Suppressor macrophage (primary cell): Measurements from ENCODE around the gene ARHGEF40.

Experiments
- DNase-seq, 4 experiments: peaks; one replicate each; pipeline ENCODE4 v3.0.0-alpha.2; 2020 to 2022

The ARHGEF40 gene

DNA sequence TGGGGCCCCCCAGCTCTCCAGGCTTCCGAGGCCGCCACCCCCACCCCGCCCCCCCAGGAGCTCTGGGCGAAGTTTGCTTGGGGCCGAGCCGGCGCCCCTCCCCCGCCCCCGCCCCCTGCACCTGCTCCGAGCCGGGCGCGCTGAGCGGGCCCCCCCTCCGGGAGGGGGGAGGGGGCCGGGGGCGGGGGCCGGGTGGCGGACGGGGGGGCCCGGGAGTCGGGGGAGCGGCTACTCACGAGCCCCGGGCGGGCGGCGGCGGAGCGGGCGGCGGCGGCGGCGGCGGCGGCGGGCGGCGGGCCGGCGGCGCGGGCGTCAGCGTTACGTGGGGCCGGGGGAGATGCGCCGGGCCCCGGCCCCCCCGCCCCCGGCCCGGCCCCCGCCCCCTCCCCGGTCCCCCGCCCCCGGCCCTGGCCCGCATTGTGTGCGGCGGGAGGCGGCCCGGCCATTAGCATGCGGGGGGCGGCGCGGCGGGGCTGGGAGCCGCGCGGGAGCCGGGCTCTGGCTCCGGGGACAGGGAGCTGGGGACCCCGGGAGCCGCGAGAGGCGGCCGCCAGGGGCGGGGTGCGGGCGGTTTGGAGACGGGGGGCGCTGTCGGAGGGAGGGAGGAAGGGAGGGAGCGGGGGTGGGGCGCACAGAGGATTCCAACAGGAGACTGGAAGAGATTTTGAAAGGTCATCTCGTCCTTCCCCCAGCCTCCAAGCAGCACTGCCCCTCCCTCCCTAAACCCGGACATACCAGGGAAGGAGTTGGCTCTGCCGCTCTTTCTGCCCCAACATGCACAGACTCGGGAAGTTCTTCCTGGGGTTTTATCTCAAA lies 28.2 kb downstream of the ARHGEF40 start, which contains the start of gene ZNF219:
Gene ZNF219 (minus strand): TSS at position 580 of the 816 bp plus-strand sequence. CDS start 5,064 bp downstream, outside the sequence.
- peak in 3 of 4 experiments; percentile 50 to 69 (median 65) for DNase-seq

DNA sequence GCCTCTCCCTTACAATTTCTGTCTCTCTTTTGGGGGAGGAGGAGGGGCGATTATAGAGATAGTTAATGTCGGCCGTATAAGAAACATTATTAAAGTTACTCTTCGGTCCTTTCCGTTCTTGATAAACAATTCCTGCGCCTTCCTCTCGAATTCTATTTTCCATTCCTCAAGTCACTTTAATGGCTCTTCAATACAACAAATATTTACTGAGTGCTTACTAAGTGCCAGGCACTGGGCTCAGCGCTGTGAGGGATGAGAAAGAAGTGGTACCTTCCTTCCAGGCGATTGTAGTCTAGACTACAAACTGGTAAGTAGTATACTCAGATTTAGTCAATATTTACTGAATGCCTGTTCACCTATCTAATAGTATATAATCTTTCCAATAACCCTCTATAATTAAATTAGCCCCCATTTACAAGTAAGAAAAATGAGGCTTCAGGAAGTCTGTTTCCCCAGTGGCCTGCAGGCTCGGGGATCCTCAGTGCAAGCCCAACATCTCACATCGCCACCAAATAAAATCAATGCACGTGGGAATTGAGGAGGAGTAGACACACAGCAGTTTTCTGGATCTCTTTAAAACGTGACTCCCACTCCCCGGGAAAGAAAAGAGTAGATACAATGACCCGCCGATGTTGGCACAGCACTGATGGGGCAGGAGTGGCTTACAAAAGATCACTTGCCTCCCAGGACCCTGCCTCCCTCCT lies 28.9 kb downstream of the ARHGEF40 start:
- DNase-seq, result no peak

DNA sequence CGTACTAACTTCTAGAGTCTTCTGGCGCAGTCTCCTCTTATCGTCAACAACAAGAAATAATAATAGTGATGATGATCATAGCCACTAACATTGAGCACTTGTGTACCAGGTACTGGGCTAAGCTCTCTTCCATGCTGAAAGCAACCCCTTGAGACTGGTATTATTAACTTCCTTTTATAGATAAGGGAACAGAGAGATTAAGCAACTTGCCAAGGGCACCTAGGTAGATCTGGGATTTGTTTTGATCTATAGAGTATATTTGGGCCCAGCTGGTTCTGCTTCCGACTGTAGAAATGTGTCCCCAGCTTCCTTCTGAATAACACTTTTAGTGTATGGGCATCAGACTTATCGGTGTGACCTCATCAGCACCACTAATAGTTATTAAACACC lies 29.5 kb downstream of the ARHGEF40 start:
- DNase-seq, result no peak

DNA sequence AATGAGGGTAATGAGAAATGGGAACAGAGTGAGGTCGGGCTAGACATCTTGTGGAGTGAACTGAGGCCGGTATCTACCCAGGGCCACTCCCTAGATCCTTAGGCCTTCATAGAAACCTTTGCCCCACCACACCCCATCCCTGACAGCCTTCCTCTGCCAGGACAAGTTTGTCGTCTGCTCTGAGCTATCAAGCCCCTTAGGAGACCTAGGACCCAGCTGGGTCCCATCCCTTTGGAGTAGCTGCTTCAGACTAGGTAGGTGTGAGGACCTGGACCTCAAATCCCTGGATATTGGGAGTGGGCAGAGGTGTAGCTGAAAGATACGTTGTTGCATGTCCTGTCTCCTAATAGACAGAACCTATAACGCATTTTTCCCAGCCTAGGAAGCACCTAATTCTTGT lies 30.8 kb downstream of the ARHGEF40 start, which contains the start of gene TMEM253:
Gene TMEM253 (plus strand): TSS at position 136 of the 400 bp plus-strand sequence. CDS start 278 bp downstream, outside the sequence.
- DNase-seq, result no peak

DNA sequence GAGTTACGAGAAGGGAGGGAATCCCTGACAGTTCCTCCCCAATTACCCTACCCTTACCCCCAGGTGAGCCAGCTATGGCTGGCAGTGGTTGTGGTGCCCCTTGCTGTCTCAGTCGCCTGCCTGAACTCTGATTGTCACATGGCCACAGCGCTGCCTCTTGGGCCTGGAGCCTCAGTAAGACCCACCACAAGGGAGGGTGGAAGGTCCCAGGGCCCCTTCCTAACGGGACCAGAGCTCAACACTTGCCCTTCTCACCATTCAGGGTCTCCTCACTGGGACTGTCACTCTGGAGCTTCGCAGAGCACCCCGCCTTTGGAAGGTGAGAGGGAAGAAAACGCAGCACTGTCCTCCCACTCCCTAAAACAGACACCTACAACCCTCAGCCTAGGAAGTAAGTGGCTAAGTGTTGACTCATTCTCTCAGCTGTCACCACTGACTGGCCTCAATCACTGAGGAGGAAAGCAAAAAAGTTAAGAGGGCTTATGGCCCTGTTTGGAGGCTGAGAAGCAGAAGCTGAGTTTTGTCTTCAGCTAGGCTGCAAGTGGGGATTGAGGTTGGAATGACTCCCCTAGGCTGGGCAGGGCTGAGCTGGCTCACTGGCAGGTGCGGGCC lies 31.8 kb downstream of the ARHGEF40 start:
- DNase-seq, result peak in 3 of 4 experiments; percentile 36 to 49 (median 46)

DNA sequence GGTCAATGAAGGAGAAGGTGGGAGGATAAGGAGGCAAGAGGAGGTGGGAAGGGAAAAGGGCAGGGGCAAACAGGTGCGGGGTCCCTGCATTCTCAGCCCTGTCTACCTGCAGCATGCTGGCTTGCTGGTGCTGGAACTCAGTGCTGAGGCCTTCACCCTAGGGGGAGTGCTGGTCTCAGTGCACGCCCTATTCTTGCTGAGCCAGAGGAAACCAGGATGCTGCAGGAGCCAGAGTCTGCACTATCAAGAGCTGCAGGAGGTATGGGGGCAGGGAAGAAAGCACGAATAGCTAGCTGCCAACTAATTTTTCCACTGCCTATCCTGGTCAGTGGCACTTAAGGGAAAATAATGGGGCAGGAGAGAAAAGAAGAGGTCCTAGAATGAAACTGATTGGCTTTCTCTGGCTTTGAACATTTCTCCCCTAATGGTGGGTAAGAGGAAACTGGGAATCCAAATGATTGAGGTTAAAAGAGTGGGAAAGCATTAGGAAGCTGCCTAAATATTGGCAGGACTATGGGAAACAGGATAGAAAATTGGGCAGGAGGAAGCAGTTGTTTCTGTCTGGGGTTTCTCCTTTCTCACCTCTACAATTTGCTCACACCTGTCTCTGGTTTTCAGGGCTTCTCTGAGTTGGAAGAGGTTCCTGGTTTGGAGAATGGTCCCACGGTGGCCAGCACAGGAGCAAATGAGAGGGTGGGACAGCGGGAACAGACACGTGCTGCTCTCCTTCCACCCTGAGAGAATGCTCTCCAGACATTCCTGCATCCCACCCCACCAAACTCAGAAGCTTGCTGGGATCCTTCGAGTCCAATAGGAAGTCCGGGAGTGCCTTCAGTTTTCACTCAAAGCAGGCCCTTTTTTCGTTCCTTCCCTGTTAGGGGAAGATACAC lies 32.7 kb downstream of the ARHGEF40 start:
- DNase-seq, result no peak

DNA sequence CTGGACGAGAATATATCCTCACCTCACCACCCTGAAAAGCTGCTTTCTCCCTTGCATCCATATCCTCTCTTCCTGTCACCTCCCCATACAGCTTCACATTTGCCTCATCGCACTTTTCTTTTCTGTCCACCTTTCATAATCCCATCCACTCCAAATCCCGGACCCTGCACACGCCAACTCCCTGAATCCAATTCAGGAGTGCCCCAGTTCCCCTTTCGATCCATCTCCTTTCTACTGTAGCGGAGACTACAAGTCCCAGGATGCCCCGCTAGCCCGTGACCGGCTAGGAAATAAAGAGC lies 33.3 kb downstream of the ARHGEF40 start:
- no peak for DNase-seq

DNA sequence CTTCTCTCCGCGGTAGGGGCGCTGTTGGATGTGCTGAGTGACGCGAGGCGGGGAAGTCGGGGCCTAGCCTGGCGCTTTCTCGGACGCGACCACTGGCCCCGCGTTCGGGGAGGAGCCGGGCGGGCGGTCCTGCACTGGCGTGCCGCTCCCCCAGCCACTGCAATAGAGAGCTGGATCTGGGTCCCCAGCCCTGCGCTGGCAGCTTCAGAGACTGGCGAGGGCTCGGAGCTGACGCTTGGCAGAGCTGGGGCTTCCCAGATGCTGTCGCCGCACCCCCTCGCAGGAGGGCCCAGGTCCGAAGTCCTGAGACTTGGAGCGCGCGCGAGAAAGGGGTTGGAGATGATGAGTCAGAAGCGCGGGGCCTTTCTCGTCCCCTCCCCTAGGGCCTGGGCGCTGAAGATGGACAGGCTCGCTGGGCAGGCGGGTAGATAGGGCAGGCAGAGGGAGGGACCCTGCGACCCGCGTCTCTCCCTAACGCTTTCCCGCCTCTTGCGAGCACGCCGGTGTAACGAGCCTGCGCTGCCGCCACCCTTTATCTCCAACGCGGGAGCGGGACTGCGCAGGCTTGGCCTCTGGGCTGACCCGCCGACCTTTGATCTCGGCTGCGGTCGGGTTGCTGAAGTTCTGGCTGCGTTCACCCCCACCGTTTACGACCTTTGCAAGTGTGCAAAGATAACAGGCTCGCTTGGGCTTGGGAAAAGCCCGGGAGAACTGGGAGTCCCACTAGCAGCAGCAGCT lies 33.8 kb downstream of the ARHGEF40 start:
- peak; percentile 97 to 99 (median 98) for DNase-seq

DNA sequence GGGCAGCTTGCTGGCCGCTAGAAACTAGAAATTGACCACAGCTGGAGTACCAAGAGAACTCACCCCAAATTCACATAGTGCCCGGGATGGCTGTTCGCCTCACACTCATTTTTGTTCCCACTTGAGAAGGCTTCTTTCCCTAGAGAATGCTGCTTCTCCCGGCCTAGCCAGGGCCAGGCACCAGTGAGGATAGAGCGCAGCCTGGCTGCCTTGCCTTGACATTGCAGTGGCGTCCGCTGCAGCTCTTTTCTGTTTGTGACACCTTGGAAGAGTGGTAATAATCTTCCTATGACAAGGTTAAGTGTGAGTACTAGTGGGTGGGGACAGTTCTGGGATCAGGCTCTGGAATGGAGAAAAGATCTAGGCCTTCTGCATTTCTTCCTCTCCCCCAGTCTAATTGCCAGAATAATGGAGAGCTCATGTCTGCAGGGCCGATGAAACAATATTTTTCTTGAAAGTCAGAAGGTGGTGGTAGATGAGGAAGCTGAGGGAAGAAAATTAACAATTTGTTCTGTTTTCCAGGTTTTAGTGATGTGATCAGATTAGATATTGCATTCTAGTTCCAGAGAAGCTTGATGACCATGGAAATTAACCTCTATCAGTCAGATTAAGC lies 34.5 kb downstream of the ARHGEF40 start:
- DNase-seq, result peak; percentile 72 to 86 (median 80)

DNA sequence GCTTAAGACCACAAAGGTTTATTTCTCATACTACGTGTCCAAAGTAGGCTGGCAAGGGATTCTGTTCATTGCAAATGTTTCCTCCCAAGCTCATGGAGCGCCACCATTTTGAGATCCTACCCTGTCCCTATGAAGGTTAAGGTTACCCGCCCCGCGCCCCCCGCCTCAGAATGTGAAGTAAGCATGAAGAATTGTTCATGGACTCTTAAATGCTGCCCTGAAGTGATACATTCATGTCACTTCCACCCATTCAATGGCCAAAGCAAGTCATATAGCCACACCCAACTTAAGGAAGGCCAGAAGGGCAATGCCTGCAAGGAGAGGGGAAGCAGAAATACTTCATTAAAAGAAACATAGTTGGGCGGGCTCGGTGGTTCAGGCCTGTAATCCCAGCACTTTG lies 35.0 kb downstream of the ARHGEF40 start:
- DNase-seq, result peak in 2 of 4 experiments; percentile 21 to 42

DNA sequence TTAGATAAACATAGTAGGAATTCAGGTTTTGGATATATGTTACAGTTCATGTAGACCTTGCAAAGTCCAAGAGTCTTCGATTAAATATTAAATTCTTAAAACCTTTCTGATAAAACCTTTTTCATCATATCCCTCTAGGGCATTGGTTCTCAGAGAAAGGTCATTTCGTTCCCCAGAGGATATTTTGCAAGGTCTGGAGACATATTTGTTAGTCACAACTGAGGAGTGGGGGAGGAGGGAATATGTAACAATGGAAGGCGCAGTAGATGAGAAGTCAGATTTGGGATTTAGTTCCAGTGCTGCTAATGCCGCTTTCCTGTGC lies 36.0 kb downstream of the ARHGEF40 start:
- peak in 1 of 4 experiments; percentile 78 for DNase-seq

DNA sequence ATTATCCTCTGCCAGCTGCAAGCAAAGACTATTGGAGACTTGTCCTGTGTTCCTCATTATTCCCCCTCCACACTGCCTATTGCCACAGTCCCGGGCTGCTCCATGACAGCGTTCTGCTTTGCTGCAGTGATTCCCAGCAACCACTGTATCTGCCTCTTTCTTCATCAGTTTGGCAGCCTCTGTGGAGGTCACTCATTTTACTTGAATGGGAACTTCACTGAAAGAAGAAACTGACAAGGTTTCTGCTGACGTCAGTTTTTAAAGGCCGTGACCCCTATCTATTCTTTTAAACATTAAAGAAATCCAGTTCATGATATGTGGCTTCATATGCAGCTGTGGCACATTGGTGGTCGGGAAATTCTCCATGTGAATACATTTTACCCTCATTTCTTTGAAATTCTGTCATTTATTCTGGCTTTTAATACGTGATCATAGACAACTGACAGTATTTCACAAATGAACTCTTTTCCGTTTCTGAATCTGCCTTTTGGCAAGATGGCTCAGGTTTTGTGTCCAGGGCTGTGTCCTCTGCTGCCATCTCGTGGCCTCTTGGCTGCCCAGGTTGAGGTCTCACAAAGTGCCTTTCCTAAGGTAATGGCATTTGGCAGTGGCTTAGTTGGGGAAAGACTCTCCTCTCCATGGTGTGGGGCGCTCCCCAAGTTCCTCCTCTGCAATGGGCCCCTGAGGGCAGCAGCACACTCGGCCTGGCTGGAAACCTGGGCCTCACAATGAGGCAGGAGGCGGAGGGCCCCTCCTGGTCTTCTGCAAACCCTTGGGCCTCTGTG lies 36.6 kb downstream of the ARHGEF40 start:
- DNase-seq, result peak; percentile 82 to 91 (median 86)

DNA sequence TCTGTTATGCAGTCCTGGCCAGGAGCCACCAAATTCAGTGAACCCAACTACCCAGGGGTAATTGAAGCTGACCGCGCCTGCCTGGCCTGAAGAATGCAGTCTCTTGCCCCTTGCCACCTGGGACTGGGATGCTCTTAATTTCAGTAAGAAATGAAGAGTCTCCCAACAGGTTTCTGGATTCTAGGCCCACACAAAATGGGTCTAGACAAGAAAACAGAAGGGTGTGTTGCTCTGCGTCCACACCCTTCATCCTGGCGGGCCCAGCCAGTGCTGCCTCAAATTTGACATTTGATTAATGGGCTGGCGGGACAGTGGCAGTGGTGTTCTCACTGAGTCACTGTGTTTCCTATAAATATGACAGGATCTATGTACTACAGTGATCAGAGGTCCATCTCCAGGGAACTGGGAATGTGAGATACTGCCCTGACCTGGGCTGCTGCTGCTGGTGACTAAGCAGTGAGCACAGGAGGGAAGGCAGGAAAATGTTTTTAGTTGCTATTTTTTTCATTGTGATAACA lies 37.2 kb downstream of the ARHGEF40 start:
- DNase-seq, result no peak

DNA sequence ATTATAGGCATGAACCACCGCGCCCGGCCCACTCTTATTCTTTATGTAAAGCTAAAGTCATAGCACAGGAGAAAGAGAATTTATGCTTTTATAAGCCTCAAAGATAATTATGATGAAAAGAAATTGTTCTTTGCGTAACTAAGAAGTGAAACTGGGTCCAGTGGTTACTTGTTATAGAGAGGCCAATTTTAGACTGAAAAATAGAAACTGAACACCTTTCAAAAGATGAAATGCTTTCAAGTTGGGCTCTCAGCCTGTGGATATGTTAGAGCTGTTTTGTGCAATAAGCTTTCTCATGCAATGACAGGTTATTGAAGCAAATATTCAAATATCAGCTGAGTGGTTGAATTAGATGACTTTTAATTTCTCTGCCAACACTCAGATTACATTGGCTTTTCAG lies 38.7 kb downstream of the ARHGEF40 start:
- no peak for DNase-seq

DNA sequence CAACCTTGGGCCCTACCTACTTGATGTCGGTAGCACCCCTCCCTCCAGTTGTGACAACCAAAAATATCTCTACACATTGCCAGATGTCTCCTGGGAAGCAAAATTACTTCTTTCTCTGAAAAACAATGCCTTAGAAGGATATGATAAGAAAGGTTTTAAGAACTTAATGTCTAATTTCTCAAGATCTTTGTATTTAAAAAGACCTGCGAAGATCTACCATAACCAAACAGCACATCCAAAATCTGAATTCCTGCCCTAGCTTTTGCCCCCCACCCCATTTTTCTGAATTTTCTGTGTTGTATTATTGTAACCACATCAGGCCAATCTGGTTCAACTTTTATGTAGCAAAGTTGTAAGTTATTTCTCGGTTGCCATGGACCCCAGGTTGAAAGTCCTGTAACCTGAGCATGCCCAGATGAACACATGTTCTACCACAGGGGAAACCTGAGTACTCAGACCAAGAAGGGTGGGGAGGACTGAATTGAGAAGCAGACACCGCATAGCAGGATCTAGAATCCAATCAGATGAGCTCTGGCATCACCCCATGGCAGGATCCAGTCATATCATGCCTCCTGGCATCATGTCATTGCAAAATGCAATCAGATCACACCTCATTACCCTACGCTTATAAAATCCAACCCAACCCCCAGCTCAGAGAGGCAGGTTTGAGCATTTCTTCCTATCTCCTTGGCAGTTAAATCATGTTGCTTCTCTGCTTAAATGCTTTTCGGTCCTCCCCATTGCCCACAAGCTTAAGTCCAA lies 39.5 kb downstream of the ARHGEF40 start:
- no peak for DNase-seq

DNA sequence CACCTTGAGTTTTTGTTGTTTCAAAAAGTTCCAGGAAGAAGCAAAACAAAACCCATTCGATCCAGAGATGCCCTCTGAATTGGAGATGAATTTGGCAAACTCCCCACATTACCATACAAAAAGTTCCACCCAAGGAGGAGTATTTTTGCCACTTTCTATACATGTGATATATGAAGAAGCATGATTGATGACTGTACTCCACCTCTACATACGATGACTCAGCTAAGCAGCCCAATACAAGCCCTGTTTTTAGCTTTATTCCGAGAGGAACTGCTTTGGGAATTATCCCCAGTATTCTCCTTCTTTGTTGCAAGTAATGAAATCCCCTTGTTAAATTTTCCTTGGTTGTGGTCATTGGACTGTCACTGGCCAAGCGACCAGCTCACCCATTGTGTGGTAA lies 42.2 kb downstream of the ARHGEF40 start:
- no peak for DNase-seq

DNA sequence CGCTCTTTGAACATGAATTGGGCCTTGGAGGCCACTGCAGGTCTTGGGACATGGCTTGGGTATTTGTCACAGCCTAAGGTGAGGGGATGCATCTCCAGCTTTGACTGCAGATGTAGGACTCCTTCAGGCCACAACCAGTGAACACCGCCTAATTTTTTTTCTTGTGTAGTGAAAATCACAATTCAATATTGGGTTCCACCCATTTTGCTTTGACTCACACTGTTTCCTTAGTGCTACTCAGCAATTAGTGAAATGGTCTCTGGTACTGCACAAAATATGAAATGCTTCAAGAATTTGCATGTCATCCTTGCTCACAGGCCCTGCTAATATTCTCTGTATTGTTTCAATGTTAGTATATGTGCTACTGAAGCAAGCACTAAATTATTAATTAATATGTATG lies 43.3 kb downstream of the ARHGEF40 start:
- DNase-seq, result no peak

DNA sequence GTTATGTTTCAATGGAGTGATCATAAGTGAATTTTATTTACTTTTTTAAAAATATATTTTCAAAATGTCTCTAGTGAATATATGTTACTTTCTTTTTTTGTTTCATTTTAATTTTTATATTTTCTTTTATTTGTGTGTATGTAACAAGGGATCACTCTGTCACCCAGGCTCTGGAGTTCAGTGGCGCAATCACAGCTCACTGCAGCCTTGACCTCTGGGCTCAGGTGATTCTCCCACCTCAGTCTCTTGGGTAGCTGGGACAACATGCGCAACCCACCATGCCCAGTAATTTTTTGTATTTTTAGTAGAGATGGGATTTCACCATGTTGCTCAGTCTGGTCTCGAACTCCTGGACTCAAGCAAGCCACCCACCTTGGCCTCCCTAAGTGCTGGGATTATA lies 48.8 kb downstream of the ARHGEF40 start:
- DNase-seq, result no peak

DNA sequence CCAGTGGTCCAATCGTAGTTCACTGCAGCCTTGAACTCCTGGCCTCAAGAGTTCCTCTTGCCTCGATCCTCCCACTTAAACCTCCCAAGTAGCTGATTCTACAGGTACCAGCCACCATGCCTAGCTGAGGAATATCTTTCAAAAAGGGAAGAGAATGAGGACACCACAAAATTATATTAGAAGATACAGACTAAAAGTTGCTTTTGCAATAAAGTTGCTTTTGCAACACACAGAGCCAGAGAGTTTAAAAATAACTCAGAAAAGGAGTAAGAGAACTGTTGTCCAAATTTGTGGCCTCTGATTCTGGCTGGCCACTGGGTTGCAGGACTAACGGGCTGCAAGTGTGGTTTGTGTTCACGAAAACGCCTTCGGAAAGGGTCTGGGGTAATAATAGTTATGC lies 50.6 kb downstream of the ARHGEF40 start:
- peak in 2 of 4 experiments; percentile 45 to 54 for DNase-seq
